Mammary epithelial cell (primary cell): Measurements from ENCODE around the gene C6orf163.

Experiments used
- CTCF ChIP-seq, 2 donors: IDR thresholded peaks in 1 of 2; conservative IDR thresholded peaks in 1 of 2; 2 replicates each; pipeline ENCODE4 v1.5.1; 2011 to 2012; ENCODE audit warnings: inconsistent platforms in 2 of 2, low read length in 2 of 2, mild to moderate bottlenecking in 2 of 2, control low read depth in 1 of 2, low read depth in 1 of 2; ENCODE audit not compliant: insufficient read depth in 1 of 2; ENCODE audit errors: extremely low read depth in 1 of 2
- EZH2 ChIP-seq: IDR thresholded peaks from 2 replicates; pipeline ENCODE4 v1.6.1; 2012; ENCODE audit warnings: low read length, inconsistent platforms, borderline replicate concordance

- TF ChIP-seq CTCF (conservative IDR thresholded peaks at IDR 0.05 in 1 of 2, IDR thresholded peaks at IDR 0.05 in 1 of 2; ENCODE audit: extremely low read depth in 1 of 2, insufficient read depth in 1 of 2, low read depth in 1 of 2, low read length in 2 of 2) (no peak), EZH2 (no peak)
These were observed 53.0 kb downstream of the C6orf163 start for GRCh38 chr6:87397656-87398055.
